A673 (cell line): ENCODE results near the gene RBM17.

ENCODE experiments used
- CTCF ChIP-seq: fragments of 300-800, 200-600 bp; sonication (generic); conservative IDR thresholded peaks from 2 replicates; pipeline ENCODE4 v1.5.1; 2017; ENCODE audit warnings: low read depth, mild to moderate bottlenecking, antibody characterized with exemption, low read length, moderate library complexity, mixed read lengths
- EZH2 ChIP-seq: fragments of 200-600 bp; sonication (generic); IDR thresholded peaks from 2 replicates; pipeline ENCODE4 v1.6.1; 2017; ENCODE audit warnings: borderline replicate concordance, low read depth, mild to moderate bottlenecking, mixed read lengths, antibody characterized with exemption, low read length; ENCODE audit not compliant: poor library complexity, severe bottlenecking

- no peak for TF ChIP-seq CTCF
- no peak for TF ChIP-seq EZH2
These were observed 52.7 kb downstream of the RBM17 start for GRCh38 chr10:6141296-6142151.
